Subcutaneous abdominal adipose tissue (tissue), 5 donors: ENCODE measurements around the gene NOXRED1.

Experiments
- H3K27ac ChIP-seq: one replicate; pipeline ENCODE4 v1.7.0; 2013; ENCODE audit warnings: low read depth, mild to moderate bottlenecking, inconsistent platforms, low read length, moderate library complexity
- H3K27me3 ChIP-seq, 5 donors: one replicate each; pipeline ENCODE4 v1.7.0; 2013; ENCODE audit warnings: low read length in 5 of 5, inconsistent platforms in 1 of 5; ENCODE audit not compliant: control insufficient read depth in 5 of 5, insufficient read depth in 4 of 5
- H3K36me3 ChIP-seq, 5 donors: one replicate each; pipeline ENCODE4 v1.7.0; 2013; ENCODE audit warnings: low read length in 5 of 5; ENCODE audit not compliant: control insufficient read depth in 5 of 5, insufficient read depth in 5 of 5
- H3K4me1 ChIP-seq, 5 donors: one replicate each; pipeline ENCODE4 v1.7.0; 2013; ENCODE audit warnings: low read length in 5 of 5, mild to moderate bottlenecking in 3 of 5, moderate library complexity in 1 of 5; ENCODE audit not compliant: control insufficient read depth in 5 of 5, insufficient read depth in 5 of 5
- H3K4me3 ChIP-seq, 5 donors: one replicate each; pipeline ENCODE4 v1.7.0; 2013; ENCODE audit warnings: low read length in 5 of 5, low read depth in 1 of 5
- H3K9ac ChIP-seq, 5 donors: one replicate each; pipeline ENCODE4 v1.7.0; 2013; ENCODE audit warnings: low read length in 5 of 5, mild to moderate bottlenecking in 4 of 5, moderate library complexity in 3 of 5
- H3K9me3 ChIP-seq, 5 donors: one replicate each; pipeline ENCODE4 v1.7.0; 2013; ENCODE audit warnings: low read length in 5 of 5; ENCODE audit not compliant: control insufficient read depth in 5 of 5
- donor health status: healthy.
- donor health status: healthy.
- donor health status: healthy.
- donor health status: healthy.
- donor health status: healthy.

The NOXRED1 gene

GRCh38 chr14:77376771-77377501 lies 46.4 kb downstream of the NOXRED1 start, which contains the start of the genes SAMD15 and TMED8:
TSS of gene SAMD15 (plus strand) at chr14:77377379. CDS start at chr14:77377419, 40 bp downstream.
TSS of gene TMED8 (minus strand) at chr14:77377094. CDS start at chr14:77377053, 41 bp downstream.
- Histone ChIP-seq H3K4me3 (peak within 1 kb of the TSS; percentile 78 to 99 (median 93)), H3K36me3 (no peaks in the 10 kb centered on the region), H3K27ac (peak within 1 kb of the TSS; percentile 58), H3K9me3 (no peaks in the 10 kb centered on the region), H3K4me1 (peaks cover 0 to 20% (median 17%) of the 10 kb centered on the region in 5 donors), H3K27me3 (no peaks in the 10 kb centered on the region), H3K9ac (peak within 1 kb of the TSS; percentile 79 to 97 (median 90))

- Histone ChIP-seq H3K4me1 (peaks cover 0 to 20% (median 17%) of the 10 kb centered on the region in 5 donors), H3K36me3 (no peaks in the 10 kb centered on the region), H3K4me3 (peak overlapping the region; percentile 74 to 99 (median 93)), H3K27ac (peak overlapping the region; percentile 58), H3K27me3 (no peaks in the 10 kb centered on the region), H3K9me3 (no peaks in the 10 kb centered on the region), H3K9ac (peak overlapping the region; percentile 79 to 97 (median 90))
Measured at GRCh38 chr14:77375973-77376770, 47.2 kb downstream of the NOXRED1 start.

DNA sequence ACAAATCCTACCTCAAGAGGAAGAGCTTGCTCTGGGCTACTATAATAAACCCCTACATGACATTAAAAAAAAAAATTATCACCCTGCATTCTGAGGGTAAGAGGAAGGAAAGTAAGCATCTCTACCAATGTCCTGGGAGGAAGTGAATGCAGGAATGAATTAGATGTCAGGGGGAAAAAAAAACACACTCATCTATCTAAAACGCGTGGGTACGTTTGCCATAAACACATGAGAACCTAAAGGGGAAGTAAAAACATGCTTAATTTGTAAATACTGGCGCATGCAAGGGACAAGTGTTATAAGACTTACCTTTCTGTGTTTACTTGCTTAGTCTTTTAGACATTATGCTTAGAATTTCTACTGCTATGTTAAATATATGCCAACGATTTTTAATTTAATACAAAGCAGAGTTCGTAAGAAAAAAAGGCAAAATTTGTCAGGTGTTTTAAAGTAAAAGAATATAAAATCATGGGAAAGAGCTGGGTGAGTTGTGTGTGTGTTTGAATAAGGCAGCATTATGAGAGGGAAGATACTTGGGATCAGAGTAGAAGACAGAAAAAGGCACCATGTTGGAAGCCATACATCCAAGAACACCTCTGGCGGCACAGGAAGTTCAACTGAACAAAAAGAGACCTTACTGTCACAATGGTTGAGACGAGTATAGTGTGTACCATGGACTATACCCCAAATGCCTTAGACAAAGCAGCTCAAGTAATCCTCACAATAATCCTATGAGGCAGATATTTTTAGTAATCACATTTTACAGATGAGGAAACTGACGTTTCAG lies 48.0 kb downstream of the NOXRED1 start:
- no peaks in the 10 kb centered on the region for H3K36me3 ChIP-seq
- H3K4me1 ChIP-seq = peaks cover 0 to 20% (median 17%) of the 10 kb centered on the region in 5 donors
- H3K9ac ChIP-seq = peak overlapping the region in 3 of 5 donors; percentile 90 to 97 (median 90)
- peak overlapping the region in 4 of 5 donors; percentile 13 to 82 (median 46) for H3K4me3 ChIP-seq
- H3K27ac ChIP-seq = no peak overlapping the region
- no peaks in the 10 kb centered on the region for H3K9me3 ChIP-seq
- no peaks in the 10 kb centered on the region for H3K27me3 ChIP-seq

DNA sequence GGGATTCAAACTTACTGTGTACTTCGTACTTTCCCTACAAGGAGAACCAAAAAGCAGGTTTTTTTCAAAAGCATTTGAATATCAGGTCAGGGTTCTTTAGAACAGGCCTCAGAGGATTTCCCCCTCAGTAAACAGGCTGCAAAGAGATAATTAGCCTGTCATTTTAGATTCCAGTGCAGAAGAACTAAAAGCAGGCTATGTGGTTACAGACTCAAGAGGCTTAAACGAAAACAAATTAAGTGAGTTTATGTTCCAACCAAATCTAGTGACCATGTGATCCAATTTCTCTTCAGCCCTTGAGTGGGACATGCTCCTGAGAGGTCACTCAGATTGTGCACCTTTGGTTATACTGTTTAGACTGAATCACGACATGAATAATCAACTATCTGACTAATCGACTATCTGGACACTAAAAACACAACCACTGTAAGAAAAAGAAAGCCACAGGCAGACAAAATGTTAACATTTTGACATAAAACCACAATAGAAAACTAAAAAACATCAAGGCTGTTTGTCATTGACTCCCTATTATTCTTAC lies 51.0 kb downstream of the NOXRED1 start:
- H3K27me3 ChIP-seq = no peaks in the 10 kb centered on the region
- H3K9ac ChIP-seq = peak overlapping the region in 1 of 5 donors; percentile 45
- no peak overlapping the region for H3K4me3 ChIP-seq
- H3K4me1 ChIP-seq = peaks cover 0 to 17% (median 15%) of the 10 kb centered on the region in 5 donors
- no peak overlapping the region for H3K27ac ChIP-seq
- no peaks in the 10 kb centered on the region for H3K36me3 ChIP-seq
- no peaks in the 10 kb centered on the region for H3K9me3 ChIP-seq

- Histone ChIP-seq H3K36me3 (peaks cover 0 to 3% (median 0%) of the 10 kb centered on the region in 5 donors), H3K4me3 (no peak overlapping the region), H3K9ac (no peak overlapping the region), H3K4me1 (peaks cover 0 to 3% (median 0%) of the 10 kb centered on the region in 5 donors), H3K27ac (no peak overlapping the region), H3K27me3 (no peaks in the 10 kb centered on the region), H3K9me3 (no peaks in the 10 kb centered on the region)
Measured at GRCh38 chr14:77369285-77369684, 54.0 kb downstream of the NOXRED1 start.

DNA sequence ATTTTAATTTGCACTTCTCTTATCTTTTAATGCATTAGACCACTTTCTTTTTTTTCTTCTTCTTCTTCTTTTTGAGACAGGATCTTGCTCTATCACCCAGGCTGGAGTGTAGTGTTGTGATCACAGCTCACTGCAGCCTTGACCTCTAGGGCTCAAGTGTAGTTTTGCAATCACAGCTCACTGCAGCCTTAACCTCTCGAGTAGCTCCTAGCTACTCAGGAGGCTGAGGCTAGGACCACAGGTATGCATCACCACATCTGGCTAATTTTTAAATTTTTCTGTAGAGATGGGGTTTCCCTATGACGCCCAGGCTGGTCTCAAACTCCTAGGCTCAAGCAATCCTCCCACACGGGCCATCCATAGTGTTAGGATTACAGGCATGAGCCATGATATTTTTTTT lies 59.2 kb downstream of the NOXRED1 start:
- Histone ChIP-seq H3K9ac (no peak overlapping the region), H3K27me3 (no peaks in the 10 kb centered on the region), H3K36me3 (peaks cover 0 to 3% (median 0%) of the 10 kb centered on the region in 5 donors), H3K4me3 (no peak overlapping the region), H3K27ac (no peak overlapping the region), H3K4me1 (no peaks in the 10 kb centered on the region), H3K9me3 (no peaks in the 10 kb centered on the region)

- Histone ChIP-seq H3K4me3 (no peak overlapping the region), H3K4me1 (no peaks in the 10 kb centered on the region), H3K27me3 (no peaks in the 10 kb centered on the region), H3K36me3 (no peaks in the 10 kb centered on the region), H3K9me3 (no peaks in the 10 kb centered on the region), H3K9ac (no peak overlapping the region), H3K27ac (no peak overlapping the region)
Measured at GRCh38 chr14:77359626-77360025, 63.7 kb downstream of the NOXRED1 start.

- no peak overlapping the region for H3K27ac ChIP-seq
- H3K27me3 ChIP-seq = no peaks in the 10 kb centered on the region
- no peaks in the 10 kb centered on the region for H3K4me1 ChIP-seq
- no peak overlapping the region for H3K4me3 ChIP-seq
- H3K9me3 ChIP-seq = no peaks in the 10 kb centered on the region
- H3K36me3 ChIP-seq = no peaks in the 10 kb centered on the region
- H3K9ac ChIP-seq = no peak overlapping the region
Measured at GRCh38 chr14:77356899-77357298, 66.4 kb downstream of the NOXRED1 start.

DNA sequence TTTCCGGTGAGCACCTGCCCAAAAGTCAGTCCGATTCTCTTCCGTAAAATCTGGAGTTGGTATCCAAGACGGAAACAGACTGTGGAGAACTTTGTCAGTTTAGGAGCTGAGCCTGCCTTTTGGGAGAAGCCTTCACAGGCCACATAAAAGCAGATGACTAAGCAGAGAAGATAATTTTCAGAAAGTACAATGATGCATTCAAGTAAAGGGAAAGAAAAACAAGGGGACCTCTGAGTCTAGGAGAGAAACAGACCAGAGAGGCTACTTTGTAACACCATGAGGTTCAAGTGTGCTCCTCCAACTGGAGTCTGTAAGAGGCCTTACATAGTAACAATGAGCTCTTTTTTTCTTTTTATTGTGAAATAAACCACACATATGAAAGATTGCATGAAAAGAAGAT lies 67.5 kb downstream of the NOXRED1 start:
- no peaks in the 10 kb centered on the region for H3K9me3 ChIP-seq
- no peaks in the 10 kb centered on the region for H3K27me3 ChIP-seq
- H3K36me3 ChIP-seq = no peaks in the 10 kb centered on the region
- H3K4me1 ChIP-seq = no peaks in the 10 kb centered on the region
- H3K9ac ChIP-seq = no peak overlapping the region
- no peak overlapping the region for H3K27ac ChIP-seq
- no peak overlapping the region for H3K4me3 ChIP-seq
